ENCODE data around the gene IGF2BP2.

The IGF2BP2 gene

DNA sequence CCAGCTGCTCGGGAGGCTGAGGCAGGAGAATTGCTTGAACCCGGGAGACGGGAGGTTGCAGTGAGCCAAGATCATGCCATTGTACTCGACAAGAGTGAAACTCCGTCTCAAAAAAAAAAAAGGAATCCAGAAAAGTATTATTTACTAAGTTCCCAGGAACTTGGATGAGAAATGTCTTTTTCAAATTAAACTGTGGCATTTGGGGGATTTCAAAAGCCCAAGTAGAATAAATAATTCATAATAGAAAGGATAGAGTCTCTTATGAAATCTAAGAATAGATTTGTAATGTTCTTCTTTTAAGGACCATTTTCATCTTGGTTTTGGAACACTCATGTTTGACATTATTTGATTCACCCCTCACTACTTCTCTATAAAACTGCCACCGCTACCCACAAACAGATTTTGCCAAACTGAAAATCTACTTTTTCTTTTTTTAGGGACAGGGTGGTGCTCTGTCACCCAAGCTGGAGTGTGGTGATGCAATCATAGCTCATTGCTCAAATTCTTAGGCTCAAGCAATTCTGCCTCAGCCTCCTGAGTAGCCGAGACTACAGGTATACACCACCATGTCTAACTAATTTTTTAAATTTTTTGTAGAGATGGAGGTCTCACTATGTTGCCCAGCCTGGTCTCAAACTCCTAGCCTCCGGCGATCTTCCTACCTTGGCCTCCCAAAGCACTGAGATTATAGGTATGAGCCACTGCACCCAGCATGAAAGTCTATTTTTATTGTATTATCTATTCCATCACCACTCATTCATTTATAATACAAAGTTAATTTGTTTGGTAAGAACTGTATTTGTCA lies 139.4 kb downstream of the IGF2BP2 start:
- TF ChIP-seq, protein P1, sequence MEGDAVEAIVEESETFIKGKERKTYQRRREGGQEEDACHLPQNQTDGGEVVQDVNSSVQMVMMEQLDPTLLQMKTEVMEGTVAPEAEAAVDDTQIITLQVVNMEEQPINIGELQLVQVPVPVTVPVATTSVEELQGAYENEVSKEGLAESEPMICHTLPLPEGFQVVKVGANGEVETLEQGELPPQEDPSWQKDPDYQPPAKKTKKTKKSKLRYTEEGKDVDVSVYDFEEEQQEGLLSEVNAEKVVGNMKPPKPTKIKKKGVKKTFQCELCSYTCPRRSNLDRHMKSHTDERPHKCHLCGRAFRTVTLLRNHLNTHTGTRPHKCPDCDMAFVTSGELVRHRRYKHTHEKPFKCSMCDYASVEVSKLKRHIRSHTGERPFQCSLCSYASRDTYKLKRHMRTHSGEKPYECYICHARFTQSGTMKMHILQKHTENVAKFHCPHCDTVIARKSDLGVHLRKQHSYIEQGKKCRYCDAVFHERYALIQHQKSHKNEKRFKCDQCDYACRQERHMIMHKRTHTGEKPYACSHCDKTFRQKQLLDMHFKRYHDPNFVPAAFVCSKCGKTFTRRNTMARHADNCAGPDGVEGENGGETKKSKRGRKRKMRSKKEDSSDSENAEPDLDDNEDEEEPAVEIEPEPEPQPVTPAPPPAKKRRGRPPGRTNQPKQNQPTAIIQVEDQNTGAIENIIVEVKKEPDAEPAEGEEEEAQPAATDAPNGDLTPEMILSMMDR (IDR thresholded peaks at IDR 0.05; ENCODE audit: low read depth, low read length, missing control alignments) = no peak
- peaks cover 44% of the 10 kb centered on the region for H3K36me3 ChIP-seq (replicated peaks)
- DNase-seq = no peak
- in situ Hi-C loops (cut with HindIII; ENCODE audit: low pct_ligation_motif_present, low sequenced_read_pairs) = no loop called here
- H3K27me3 ChIP-seq (replicated peaks) = no peaks in the 10 kb centered on the region
- H3K4me3 ChIP-seq (ENCODE audit: low read depth, low read length) = no peak overlapping the region
- H3K27ac ChIP-seq = no peak overlapping the region

DNA sequence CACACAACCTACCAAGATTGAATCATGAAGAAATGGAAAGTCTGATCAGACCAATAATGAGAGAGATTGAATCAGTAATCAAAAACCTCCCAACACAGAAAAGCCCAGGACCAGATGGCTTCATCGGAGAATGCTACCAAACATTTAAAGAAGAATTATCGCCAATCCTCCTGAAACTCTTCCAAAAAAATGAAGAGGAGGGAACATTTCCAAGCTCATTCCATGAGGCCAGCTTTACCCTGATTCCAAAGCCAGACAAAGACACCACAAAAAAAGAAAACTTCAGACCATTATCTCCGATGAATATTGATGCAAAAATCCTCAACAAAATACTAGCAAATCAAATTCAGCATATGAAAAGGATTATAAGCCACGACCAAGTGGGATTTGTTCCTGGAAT lies 144.6 kb downstream of the IGF2BP2 start:
- TF ChIP-seq, protein P1 (IDR thresholded peaks at IDR 0.05; ENCODE audit: low read depth, low read length, missing control alignments) = no peak
- Histone ChIP-seq H3K4me3 (ENCODE audit: low read depth, low read length) (no peak overlapping the region), H3K36me3 (replicated peaks) (peaks cover 37% of the 10 kb centered on the region), H3K27me3 (replicated peaks) (no peaks in the 10 kb centered on the region), H3K27ac (no peak overlapping the region)
- in situ Hi-C loops (cut with HindIII; ENCODE audit: low pct_ligation_motif_present, low sequenced_read_pairs) = no loop called here
- DNase-seq = no peak

DNA sequence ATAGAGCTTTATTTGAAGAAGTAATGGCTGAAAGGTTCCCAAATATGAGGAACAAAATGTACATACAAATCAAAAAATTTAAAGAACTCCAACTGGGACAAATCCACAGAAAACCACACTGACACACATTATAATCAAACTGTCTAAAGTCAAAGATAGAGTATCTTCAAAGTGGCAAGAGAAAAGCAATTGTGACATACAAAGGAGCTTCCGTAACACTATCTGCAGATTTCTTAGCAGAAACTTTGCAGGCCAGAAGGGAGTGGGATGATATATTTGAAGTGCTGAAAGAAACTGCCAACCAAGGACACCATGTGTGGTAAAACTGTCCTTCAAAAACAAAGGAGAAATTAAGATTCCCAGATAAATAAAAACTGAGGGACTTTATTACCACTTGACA lies 146.8 kb downstream of the IGF2BP2 start:
- no peak for DNase-seq
- H3K27ac ChIP-seq = no peak overlapping the region
- no peaks in the 10 kb centered on the region for H3K27me3 ChIP-seq (replicated peaks)

DNA sequence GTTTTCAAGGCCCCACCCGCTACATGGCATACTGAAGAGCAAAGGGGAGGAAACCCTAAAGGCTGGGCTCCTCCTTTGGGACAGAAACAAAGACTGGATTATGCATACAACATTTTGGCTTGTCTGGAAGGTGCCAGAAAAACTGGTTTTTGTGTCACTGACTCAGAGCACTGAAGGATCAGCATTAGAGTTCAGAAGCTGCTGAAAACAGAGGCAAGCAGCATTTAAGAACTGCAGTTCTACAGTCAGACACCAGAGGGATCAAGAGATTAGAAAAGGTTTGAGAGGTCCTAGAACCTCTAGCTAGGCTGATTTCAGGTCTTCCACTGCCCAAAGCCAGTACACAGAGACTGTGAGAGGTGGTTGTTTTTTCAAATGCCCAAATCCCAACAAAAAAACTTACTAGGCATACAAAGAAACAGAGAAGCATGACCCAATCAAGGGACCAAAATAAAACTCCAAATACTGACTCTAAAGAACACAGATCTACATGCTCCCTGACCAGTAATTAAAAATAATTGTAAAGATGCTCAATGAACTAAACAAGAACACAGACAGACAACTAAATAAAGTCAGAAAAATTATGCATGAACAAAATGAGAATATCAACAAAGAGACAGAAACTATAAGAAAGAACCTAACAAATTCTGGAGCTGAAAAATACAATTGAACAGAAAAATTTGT lies 147.6 kb downstream of the IGF2BP2 start:
- no peak overlapping the region for H3K4me3 ChIP-seq (ENCODE audit: low read depth, low read length)
- H3K27ac ChIP-seq = no peak overlapping the region
- TF ChIP-seq, protein P1 (IDR thresholded peaks at IDR 0.05; ENCODE audit: low read depth, low read length, missing control alignments) = peak; percentile 88
- peaks cover 44% of the 10 kb centered on the region for H3K36me3 ChIP-seq (replicated peaks)
- in situ Hi-C loops (cut with HindIII; ENCODE audit: low pct_ligation_motif_present, low sequenced_read_pairs) = no loop called here
- DNase-seq = peak; percentile 77
- no peaks in the 10 kb centered on the region for H3K27me3 ChIP-seq (replicated peaks)

More for the DNA sequence above, 146.8 kb downstream of the IGF2BP2 start:
- TF ChIP-seq, protein P1 (IDR thresholded peaks at IDR 0.05; ENCODE audit: low read depth, low read length, missing control alignments) = no peak
- no peak overlapping the region for H3K4me3 ChIP-seq (ENCODE audit: low read depth, low read length)
- H3K36me3 ChIP-seq (replicated peaks) = peaks cover 43% of the 10 kb centered on the region
- in situ Hi-C loops (cut with HindIII; ENCODE audit: low pct_ligation_motif_present, low sequenced_read_pairs) = no loop called here

DNA sequence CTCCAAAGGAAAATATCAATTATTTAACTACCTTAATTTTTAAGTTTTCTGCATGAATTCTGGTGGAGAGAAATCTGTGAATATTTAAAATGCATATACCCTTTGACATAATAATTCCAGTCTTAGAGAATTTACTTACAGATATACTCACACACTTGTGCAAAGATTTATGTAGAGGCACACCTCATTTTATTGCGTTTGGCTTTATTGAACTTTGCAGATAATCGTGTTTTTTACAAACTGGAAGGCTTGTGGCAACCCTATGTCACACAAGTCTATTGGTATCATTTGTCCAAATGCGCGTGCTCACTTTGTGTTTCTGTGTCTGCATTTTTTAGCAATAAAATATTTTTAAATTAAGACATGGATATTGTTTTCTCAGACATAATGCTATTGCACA lies 157.3 kb downstream of the IGF2BP2 start:
- in situ Hi-C loops (cut with HindIII; ENCODE audit: low pct_ligation_motif_present, low sequenced_read_pairs) = no loop called here
- Histone ChIP-seq H3K27ac (no peak overlapping the region), H3K36me3 (replicated peaks) (peaks cover 52% of the 10 kb centered on the region), H3K4me3 (ENCODE audit: low read depth, low read length) (no peak overlapping the region), H3K27me3 (replicated peaks) (no peaks in the 10 kb centered on the region)
- TF ChIP-seq, protein P1 (IDR thresholded peaks at IDR 0.05; ENCODE audit: low read depth, low read length, missing control alignments) = no peak
- DNase-seq = no peak

Data from brain microvascular endothelial cell (primary cell).